HepG2 (cell line): ENCODE measurements around the gene COPZ2. TPM values are rescaled to one million over a fixed set of nuclear protein-coding genes. Genes with fewer than 3 reads are reported as not detected.

Experiments
- ARID2 ChIP-seq: sonication (generic); formaldehyde crosslinking; IDR thresholded peaks from 2 replicates; pipeline ENCODE4 v1.8.1; 2022; ENCODE audit warnings: mild to moderate bottlenecking, missing genetic modification reagents, borderline replicate concordance
- CAMTA2 ChIP-seq: sonication (generic); formaldehyde crosslinking; IDR thresholded peaks from 2 replicates; pipeline ENCODE4 v1.4.0; 2020; ENCODE audit warnings: mild to moderate bottlenecking, missing genetic modification reagents, borderline replicate concordance
- CCAR2 ChIP-seq: fragments of 200-400 bp; formaldehyde crosslinking; optimal IDR thresholded peaks from 2 replicates; pipeline ENCODE3; 2018; ENCODE audit warnings: low read depth, mild to moderate bottlenecking, low read length, moderate library complexity
- DMAP1 ChIP-seq: IDR thresholded peaks from 2 replicates; pipeline ENCODE4 v1.6.1; 2016
- GABPB1 ChIP-seq: IDR thresholded peaks from 2 replicates; pipeline ENCODE4 v1.6.1; 2016; ENCODE audit warnings: mild to moderate bottlenecking, missing genetic modification reagents, moderate library complexity, missing compliant biosample characterization
- GLMP ChIP-seq: sonication (generic); formaldehyde crosslinking; IDR thresholded peaks from 2 replicates; pipeline ENCODE4 v1.9.0; 2021; ENCODE audit warnings: missing genetic modification reagents, mild to moderate bottlenecking, borderline replicate concordance
- HMGXB4 ChIP-seq, 2 experiments: sonication (generic) in 1 of 2; formaldehyde crosslinking in 1 of 2; IDR thresholded peaks; 2 replicates each; pipeline versions ENCODE4 v1.4.0 to v1.6.1; 2018 to 2020; ENCODE audit warnings: missing genetic modification reagents in 2 of 2, borderline replicate concordance in 1 of 2, low read depth in 1 of 2, mild to moderate bottlenecking in 1 of 2, missing biosample characterization in 1 of 2
- KLF11 ChIP-seq: IDR thresholded peaks from 2 replicates; pipeline ENCODE4 v1.6.1; 2016; ENCODE audit warnings: missing compliant biosample characterization
- MXD1 ChIP-seq: sonication (generic); formaldehyde crosslinking; IDR thresholded peaks from 2 replicates; pipeline ENCODE4 v1.4.0; 2020; ENCODE audit warnings: mild to moderate bottlenecking, missing genetic modification reagents
- NBN ChIP-seq: fragments of 450-650 bp; conservative IDR thresholded peaks from 2 replicates; pipeline ENCODE4 v1.6.1; 2017
- RBAK ChIP-seq: sonication (generic); formaldehyde crosslinking; IDR thresholded peaks from 2 replicates; pipeline ENCODE4 v1.5.1; 2020; ENCODE audit warnings: mild to moderate bottlenecking, missing genetic modification reagents
- TBX2 ChIP-seq: sonication (generic); formaldehyde crosslinking; IDR thresholded peaks from 2 replicates; pipeline ENCODE4 v1.5.0; 2020; ENCODE audit warnings: missing genetic modification reagents, mild to moderate bottlenecking, borderline replicate concordance
- TFAP4 ChIP-seq: sonication (generic); IDR thresholded peaks from 2 replicates; pipeline ENCODE4 v1.6.1; 2016; ENCODE audit warnings: low read depth, borderline replicate concordance
- ZBTB34 ChIP-seq: sonication (generic); formaldehyde crosslinking; IDR thresholded peaks from 2 replicates; pipeline ENCODE4 v1.8.0; 2022; ENCODE audit warnings: mild to moderate bottlenecking, missing genetic modification reagents
- ZNF12 ChIP-seq: sonication (generic); formaldehyde crosslinking; IDR thresholded peaks from 2 replicates; pipeline ENCODE4 v1.5.0; 2020; ENCODE audit warnings: missing genetic modification reagents
- ZNF160 ChIP-seq: sonication (generic); formaldehyde crosslinking; IDR thresholded peaks from 2 replicates; pipeline ENCODE4 v1.8.0; 2022; ENCODE audit warnings: mild to moderate bottlenecking, inconsistent platforms, missing genetic modification reagents
- ZNF44 ChIP-seq: sonication (generic); formaldehyde crosslinking; IDR thresholded peaks from 2 replicates; pipeline ENCODE4 v1.5.1; 2020; ENCODE audit warnings: mild to moderate bottlenecking, missing genetic modification reagents
- ZNF598 ChIP-seq: sonication (generic); formaldehyde crosslinking; IDR thresholded peaks from 2 replicates; pipeline ENCODE4 v1.5.1; 2020; ENCODE audit warnings: mild to moderate bottlenecking, missing genetic modification reagents, borderline replicate concordance
- ZNF607 ChIP-seq: sonication (generic); formaldehyde crosslinking; IDR thresholded peaks from 2 replicates; pipeline ENCODE4 v1.5.1; 2020; ENCODE audit warnings: missing genetic modification reagents, mild to moderate bottlenecking, borderline replicate concordance
- ZNF614 ChIP-seq: IDR thresholded peaks from 2 replicates; pipeline ENCODE4 v1.6.1; 2018; ENCODE audit warnings: missing biosample characterization, missing genetic modification reagents, inconsistent platforms, borderline replicate concordance
- ZNF619 ChIP-seq: sonication (generic); formaldehyde crosslinking; IDR thresholded peaks from 2 replicates; pipeline ENCODE4 v1.4.0; 2020; ENCODE audit warnings: mild to moderate bottlenecking, missing genetic modification reagents
- ZNF704 ChIP-seq: sonication (generic); formaldehyde crosslinking; IDR thresholded peaks from 2 replicates; pipeline ENCODE4 v1.8.1; 2023; ENCODE audit warnings: mild to moderate bottlenecking, inconsistent platforms, moderate library complexity, missing genetic modification reagents, borderline replicate concordance
- polyA plus RNA-seq, 8 experiments: library from polyadenylated mRNA; depleted of rRNA in 3 of 8; stranded (reverse) in 7 of 8; unstranded in 1 of 8; fragments of >200 nt; fragmentation: Illumina TruSeq in 4 of 8; extraction: Trizol in 4 of 8; gene quantifications; 2 replicates each; pipeline versions ENCODE4 v1.2.1 to v1.2.3, GENCODE V29; 2011 to 2016; ENCODE audit warnings: low read depth in 4 of 8, missing spikeins in 1 of 8, mixed read lengths in 1 of 8; ENCODE audit not compliant: insufficient read depth in 1 of 8
- total RNA-seq, 5 experiments: library from RNA; depleted of rRNA; stranded (reverse); fragments of >200 nt; fragmentation: Illumina TruSeq; extraction: Trizol; gene quantifications; 2 replicates each; pipeline ENCODE4 v1.2.3, GENCODE V29; 2016; ENCODE audit warnings: low read depth in 1 of 5

The COPZ2 gene
- total and polyA plus RNA-seq, 2 of the 13 experiments (the other 11 are each of a cell fraction or from before 2014, with no cell fraction given), result 0.61 to 1.5 TPM

- TF ChIP-seq ZNF44 (CRISPR knock-in tag) (no peak), ZBTB34 (no peak), GLMP (CRISPR knock-in tag) (no peak), MXD1 (CRISPR knock-in tag) (no peak; the same call in 1 of the 2 replicates), CAMTA2 (CRISPR knock-in tag) (no peak), ZNF704 (CRISPR knock-in tag) (no peak; the same call in 1 of the 2 replicates), DMAP1 (CRISPR knock-in tag) (no peak), ZNF160 (CRISPR knock-in tag) (no peak; the same call in 1 of the 2 replicates), GABPB1 (CRISPR knock-in tag) (peak; percentile 61; the same call in 1 of the 2 replicates), RBAK (no peak), ARID2 (CRISPR knock-in tag) (no peak), TBX2 (CRISPR knock-in tag) (peak; percentile 49; the same call in 1 of the 2 replicates), KLF11 (CRISPR knock-in tag) (no peak), TFAP4 (no peak), NBN (no peak), ZNF12 (peak; percentile 54; the same call in 1 of the 2 replicates), CCAR2 (no peak), HMGXB4 (CRISPR knock-in tag; IDR thresholded peaks at IDR 0.05; ENCODE audit: borderline replicate concordance in 1 of 2, low read depth in 1 of 2) (peak in 1 of 2 experiments; percentile 60; a peak in 1 of 4 replicates), ZNF607 (no peak), ZNF619 (CRISPR knock-in tag) (no peak), ZNF614 (no peak), ZNF598 (0 out of 2 replicates have a peak, but pooled peaks have one; percentile 40)
Measured at GRCh38 chr17:48023400-48024148, 14.0 kb downstream of the COPZ2 start (continued).
